GM19395 (cell line): Measurements from ENCODE around the gene NFIX.

Experiments used
- ATAC-seq: cut with Tn5 transposase; IDR thresholded peaks from one replicate; pipeline ENCODE4 v1.9.1; 2021; ENCODE audit warnings: mild to moderate bottlenecking, moderate library complexity; ENCODE audit not compliant: unreplicated experiment

Gene NFIX

GRCh38 chr19:13006431-13007281 lies 11.4 kb downstream of the NFIX start:
- no peak for ATAC-seq

- no peak for ATAC-seq
Measured at GRCh38 chr19:13007292-13008045, 12.2 kb downstream of the NFIX start.

GRCh38 chr19:13008926-13009787 lies 13.9 kb downstream of the NFIX start:
- no peak for ATAC-seq

- no peak for ATAC-seq
Measured at GRCh38 chr19:13010038-13010991, 15.0 kb downstream of the NFIX start.

- ATAC-seq: no peak
Measured at GRCh38 chr19:13010992-13011652, 15.8 kb downstream of the NFIX start.

- ATAC-seq: no peak
Measured at GRCh38 chr19:13011653-13012389, 16.5 kb downstream of the NFIX start.

- no peak for ATAC-seq
Measured at GRCh38 chr19:13012390-13012689, 17.1 kb downstream of the NFIX start.

GRCh38 chr19:13012690-13013608 lies 17.7 kb downstream of the NFIX start:
- no peak for ATAC-seq

- no peak for ATAC-seq
Measured at GRCh38 chr19:13013649-13014048, 18.4 kb downstream of the NFIX start.

GRCh38 chr19:13014101-13014920 lies 19.0 kb downstream of the NFIX start:
- ATAC-seq: no peak

- ATAC-seq: no peak
Measured at GRCh38 chr19:13014921-13015280, 19.6 kb downstream of the NFIX start.

- no peak for ATAC-seq
Measured at GRCh38 chr19:13015361-13016223, 20.3 kb downstream of the NFIX start.

GRCh38 chr19:13016245-13016627 lies 21.0 kb downstream of the NFIX start:
- ATAC-seq: no peak

GRCh38 chr19:13016628-13017305 lies 21.5 kb downstream of the NFIX start:
- no peak for ATAC-seq

GRCh38 chr19:13017306-13018034 lies 22.2 kb downstream of the NFIX start:
- ATAC-seq: no peak
